ENCODE measurements around the gene GAS2L3.

GRCh38 chr12:100643246-100643645 is 69.8 kb downstream of the GAS2L3 start:
- TF ChIP-seq CTCF (IDR thresholded peaks at IDR 0.05) (no peak), EZH2 (IDR thresholded peaks at IDR 0.05; ENCODE audit: borderline replicate concordance, insufficient read depth, low read depth, low read length, poor library complexity, severe bottlenecking) (no peak)
